BJ (cell line): ENCODE measurements around the gene ETV6. TPM values are rescaled to one million over a fixed set of nuclear protein-coding genes. Genes with fewer than 3 reads are reported as not detected.

Experiments
- CTCF ChIA-PET: fragments of 350-600 bp; formaldehyde crosslinking; extraction: SDS; loops from one replicate; lab custom pipeline; 2021; ENCODE audit warnings: antibody characterized with exemption, inconsistent platforms; lab: Yijun Ruan, JAX
- POLR2A ChIA-PET: fragments of 300-600 bp; sonication (Branson Sonifier 250); formaldehyde crosslinking; extraction: SDS; loops from one replicate; lab custom pipeline; 2021; ENCODE audit warnings: antibody characterized with exemption; lab: Charles Lee
- DNase-seq: peaks from one replicate; pipeline ENCODE4 v3.0.0-alpha.2; 2011; ENCODE audit warnings: low read depth
- H3K27me3 ChIP-seq: 2 replicates; pipeline ENCODE4 v1.6.0; 2011; ENCODE audit warnings: low read length; ENCODE audit not compliant: control insufficient read depth, insufficient read depth
- H3K36me3 ChIP-seq: 2 replicates; pipeline ENCODE4 v1.5.1; 2011; ENCODE audit warnings: low read length; ENCODE audit not compliant: control insufficient read depth, insufficient read depth
- H3K4me3 ChIP-seq: 2 replicates; pipeline ENCODE4 v1.5.1; 2011; ENCODE audit warnings: low read depth, mild to moderate bottlenecking, control low read depth, low read length
- polyA plus RNA-seq: library from polyadenylated mRNA; depleted of rRNA; stranded (reverse); fragments of >200 nt; gene quantifications from 2 replicates; pipeline ENCODE4 v1.2.3, GENCODE V29; 2011
- TF ChIP-seq, protein P1 (sequence below): IDR thresholded peaks from 2 replicates; pipeline ENCODE4 v1.5.1; 2011; ENCODE audit warnings: low read depth, mild to moderate bottlenecking, control low read depth, inconsistent platforms, low read length, moderate library complexity; ENCODE audit not compliant: insufficient read depth

The ETV6 gene
- polyA plus RNA-seq, 1 experiment: 10.7 TPM

DNA sequence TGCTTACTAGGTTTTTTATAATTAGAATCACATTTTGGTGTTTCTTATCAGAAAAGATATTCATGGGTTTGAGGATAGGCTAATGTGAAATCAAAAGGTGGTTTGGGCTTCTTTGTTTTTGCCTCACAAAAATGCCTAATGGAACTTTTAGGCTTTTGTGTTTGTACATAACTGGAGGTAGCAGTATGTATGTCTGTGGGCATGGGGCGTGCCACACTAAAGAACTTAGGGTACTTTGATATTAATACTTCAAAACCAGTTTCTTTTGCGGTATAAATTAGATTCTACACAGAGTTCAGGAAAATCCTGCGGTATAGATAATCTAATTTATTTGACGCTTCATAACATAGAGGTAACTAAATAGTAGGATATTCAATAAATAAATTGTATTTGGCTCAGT is 1.9 kb downstream of the ETV6 start:
- Histone ChIP-seq H3K27me3 (no peaks in the 10 kb centered on the region), H3K36me3 (no peaks in the 10 kb centered on the region), H3K4me3 (peak overlapping the region; percentile 74)
- ChIA-PET CTCF (no interaction called here), POLR2A (no interaction called here)
- TF ChIP-seq, protein P1, sequence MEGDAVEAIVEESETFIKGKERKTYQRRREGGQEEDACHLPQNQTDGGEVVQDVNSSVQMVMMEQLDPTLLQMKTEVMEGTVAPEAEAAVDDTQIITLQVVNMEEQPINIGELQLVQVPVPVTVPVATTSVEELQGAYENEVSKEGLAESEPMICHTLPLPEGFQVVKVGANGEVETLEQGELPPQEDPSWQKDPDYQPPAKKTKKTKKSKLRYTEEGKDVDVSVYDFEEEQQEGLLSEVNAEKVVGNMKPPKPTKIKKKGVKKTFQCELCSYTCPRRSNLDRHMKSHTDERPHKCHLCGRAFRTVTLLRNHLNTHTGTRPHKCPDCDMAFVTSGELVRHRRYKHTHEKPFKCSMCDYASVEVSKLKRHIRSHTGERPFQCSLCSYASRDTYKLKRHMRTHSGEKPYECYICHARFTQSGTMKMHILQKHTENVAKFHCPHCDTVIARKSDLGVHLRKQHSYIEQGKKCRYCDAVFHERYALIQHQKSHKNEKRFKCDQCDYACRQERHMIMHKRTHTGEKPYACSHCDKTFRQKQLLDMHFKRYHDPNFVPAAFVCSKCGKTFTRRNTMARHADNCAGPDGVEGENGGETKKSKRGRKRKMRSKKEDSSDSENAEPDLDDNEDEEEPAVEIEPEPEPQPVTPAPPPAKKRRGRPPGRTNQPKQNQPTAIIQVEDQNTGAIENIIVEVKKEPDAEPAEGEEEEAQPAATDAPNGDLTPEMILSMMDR: no peak
- DNase-seq: no peak

DNA sequence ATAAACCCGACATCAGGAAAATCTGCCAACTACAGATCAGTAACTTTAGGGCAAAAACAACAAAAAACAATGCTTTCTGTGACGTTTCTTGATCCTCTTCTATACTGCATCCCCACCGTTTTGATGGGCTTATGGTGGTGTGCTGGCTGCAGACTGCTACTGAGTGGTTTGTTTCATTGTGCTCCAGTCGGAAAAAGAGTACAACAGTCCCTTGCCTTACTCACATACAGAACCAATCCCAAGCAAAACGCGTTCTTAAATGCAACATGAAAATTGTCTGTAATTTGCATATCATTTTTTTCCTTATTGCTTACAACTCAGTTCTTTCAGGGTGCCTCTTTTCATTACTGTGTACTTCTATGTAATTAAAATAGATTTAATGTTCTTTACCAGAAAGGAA is 2.3 kb downstream of the ETV6 start:
- TF ChIP-seq, protein P1: no peak
- peak overlapping the region; percentile 74 for H3K4me3 ChIP-seq
- no peak for DNase-seq
- ChIA-PET POLR2A (no interaction called here), CTCF (no interaction called here)
- no peaks in the 10 kb centered on the region for H3K27me3 ChIP-seq
- H3K36me3 ChIP-seq: no peaks in the 10 kb centered on the region

DNA sequence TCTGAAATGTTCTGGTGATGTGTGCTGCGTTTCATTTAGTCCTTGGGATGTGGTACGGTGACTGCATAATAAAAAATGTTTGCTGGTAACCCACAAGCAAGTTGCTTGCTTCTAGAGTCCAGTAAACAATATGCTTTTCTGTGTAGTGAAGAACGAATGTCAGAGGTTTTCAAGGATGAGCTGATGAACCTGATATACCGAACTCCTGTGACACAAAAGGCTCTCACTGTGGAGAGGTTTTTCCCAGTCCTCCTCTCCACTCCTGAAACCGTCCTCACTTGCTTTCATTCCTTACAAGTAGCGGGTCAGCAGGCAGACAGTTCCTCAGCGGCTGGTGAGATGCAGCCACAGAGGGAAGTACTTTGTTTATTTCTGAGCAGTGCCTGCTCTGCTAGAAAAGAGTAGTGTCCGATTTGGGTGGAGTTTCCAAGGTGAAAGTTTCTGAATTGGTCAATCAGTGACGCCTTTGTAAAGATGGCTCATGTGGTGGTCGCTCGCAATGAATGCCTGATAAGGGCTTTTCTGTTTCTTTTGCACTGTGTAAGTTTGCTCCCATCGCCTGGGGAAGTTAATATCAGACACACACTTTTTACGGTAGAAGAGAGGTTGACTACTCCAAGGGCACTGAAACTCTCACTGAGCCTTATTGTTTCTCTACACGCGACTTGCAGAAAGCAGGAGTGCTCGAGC is 3.0 kb downstream of the ETV6 start:
- TF ChIP-seq, protein P1: no peak
- ChIA-PET CTCF (interaction anchor here (0.5 to 2.7 kb wide), 3 partner anchors 14 to 380 kb away, joined by 3 to 6 read pairs (median 3); no protein-coding TSS in a partner anchor), POLR2A (no interaction called here)
- Histone ChIP-seq H3K27me3 (no peaks in the 10 kb centered on the region), H3K36me3 (no peaks in the 10 kb centered on the region), H3K4me3 (peak overlapping the region; percentile 74)
- no peak for DNase-seq

DNA sequence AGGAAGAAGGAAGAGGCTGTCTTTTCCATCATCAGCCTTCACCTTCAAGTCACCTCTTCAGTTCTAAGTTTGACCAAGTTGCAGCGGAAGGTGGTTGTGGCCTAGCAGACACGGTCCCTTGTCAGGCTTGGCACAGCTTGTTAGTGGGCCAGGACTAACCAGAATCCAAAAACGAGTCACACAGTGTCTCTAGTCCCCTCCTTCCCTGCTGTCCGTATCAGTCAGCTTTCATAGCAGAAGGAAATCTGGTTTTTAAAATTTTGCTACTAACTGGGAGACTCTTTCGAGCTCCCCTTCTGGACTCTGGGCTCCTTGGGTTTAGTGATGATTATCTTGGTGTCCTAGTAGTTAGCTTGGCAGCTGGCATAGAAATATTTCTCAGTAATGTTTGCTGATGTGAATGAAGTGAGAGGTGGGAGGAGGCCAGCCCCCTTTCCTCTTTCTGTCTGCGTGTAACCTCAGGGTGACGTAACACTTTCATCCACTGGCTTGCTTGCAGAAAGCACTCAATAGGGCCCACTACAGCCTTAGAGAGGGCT is 3.8 kb downstream of the ETV6 start:
- Histone ChIP-seq H3K4me3 (no peak overlapping the region), H3K36me3 (no peaks in the 10 kb centered on the region), H3K27me3 (no peaks in the 10 kb centered on the region)
- DNase-seq: no peak
- CTCF ChIA-PET: interaction anchor here (1.2 to 2.7 kb wide), 2 partner anchors 15 to 380 kb away, joined by 3 to 6 read pairs; no protein-coding TSS in a partner anchor
- TF ChIP-seq, protein P1: no peak
- POLR2A ChIA-PET: no interaction called here

DNA sequence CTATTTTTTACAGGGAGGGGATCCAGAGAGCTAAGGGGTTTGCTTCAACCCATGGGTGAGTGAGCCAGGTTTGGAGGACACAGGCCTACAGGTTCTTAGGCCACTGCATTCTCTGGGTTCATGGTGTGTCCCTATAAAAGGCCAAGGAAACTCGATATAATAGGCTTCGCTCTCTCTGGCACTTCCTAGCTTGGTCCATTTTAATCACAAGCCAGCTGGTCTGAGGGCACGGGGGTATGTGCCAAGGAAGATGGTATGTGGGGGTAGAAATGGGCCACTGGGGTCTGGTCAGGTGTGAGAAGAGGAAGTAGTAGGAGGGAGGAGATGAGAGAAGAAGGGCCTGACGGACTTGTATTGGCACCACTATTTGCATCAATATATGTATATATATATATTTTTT is 4.9 kb downstream of the ETV6 start:
- ChIA-PET CTCF (interaction anchor here (2.7 kb wide), 1 partner anchor 379 kb away, joined by 6 read pairs; no protein-coding TSS in a partner anchor), POLR2A (no interaction called here)
- Histone ChIP-seq H3K27me3 (no peaks in the 10 kb centered on the region), H3K4me3 (no peak overlapping the region), H3K36me3 (no peaks in the 10 kb centered on the region)
- no peak for DNase-seq
- TF ChIP-seq, protein P1: no peak
